Tibial artery (tissue), 4 donors: ENCODE data around the gene SMARCC2.
A peak's percentile ranks its signal among the peaks of the same experiment; 100 is the strongest.

ENCODE experiments used
- DNase-seq, 2 donors: peaks; one replicate each; pipeline ENCODE4 v3.0.0-alpha.2; 2019
- H3K27ac ChIP-seq, 2 donors: fragments of 200-600 bp; sonication (generic) in 1 of 2; 1 replicate in 1 of 2; 2 replicates in 1 of 2; pipeline ENCODE4 v1.5.1; 2018 to 2019; ENCODE audit warnings: mild to moderate bottlenecking in 1 of 2
- H3K27me3 ChIP-seq, 2 donors: fragments of 200-600 bp; sonication (generic) in 1 of 2; one replicate each; pipeline versions ENCODE4 v1.5.1 to v1.6.0; 2016 to 2019
- H3K36me3 ChIP-seq, 3 donors: fragments of 200-600 bp; sonication (generic) in 2 of 3; one replicate each; pipeline ENCODE4 v1.5.1; 2016 to 2019; ENCODE audit warnings: mild to moderate bottlenecking in 2 of 3
- H3K4me1 ChIP-seq, 4 donors: fragments of 200-600 bp; sonication (generic) in 2 of 4; 1 replicate in 3 of 4; 2 replicates in 1 of 4; pipeline ENCODE4 v1.5.1; 2016 to 2019
- H3K4me3 ChIP-seq, 2 donors: fragments of 200-600 bp; sonication (generic) in 1 of 2; 1 replicate in 1 of 2; 2 replicates in 1 of 2; pipeline ENCODE4 v1.5.1; 2018 to 2019; ENCODE audit warnings: mild to moderate bottlenecking in 2 of 2
- H3K9me3 ChIP-seq, 3 donors: fragments of 200-600 bp; sonication (generic) in 1 of 3; one replicate each; pipeline ENCODE4 v1.5.1; 2016 to 2019
- intact Hi-C: fragments of 100-400 bp; cut with DNase I; formaldehyde crosslinking; loops from one replicate; pipeline ENCODE4 v1.15.0; 2023; ENCODE audit warnings: low total_unique reads
- TF ChIP-seq, protein P1 (sequence below), 2 experiments: fragments of 200-600 bp in 1 of 2; fragments of 450-650 bp in 1 of 2; IDR thresholded peaks; one replicate each; pipeline ENCODE4 v1.5.1; 2017 to 2019; ENCODE audit warnings: antibody characterized with exemption in 2 of 2, mild to moderate bottlenecking in 1 of 2, moderate library complexity in 1 of 2

The SMARCC2 gene

DNA sequence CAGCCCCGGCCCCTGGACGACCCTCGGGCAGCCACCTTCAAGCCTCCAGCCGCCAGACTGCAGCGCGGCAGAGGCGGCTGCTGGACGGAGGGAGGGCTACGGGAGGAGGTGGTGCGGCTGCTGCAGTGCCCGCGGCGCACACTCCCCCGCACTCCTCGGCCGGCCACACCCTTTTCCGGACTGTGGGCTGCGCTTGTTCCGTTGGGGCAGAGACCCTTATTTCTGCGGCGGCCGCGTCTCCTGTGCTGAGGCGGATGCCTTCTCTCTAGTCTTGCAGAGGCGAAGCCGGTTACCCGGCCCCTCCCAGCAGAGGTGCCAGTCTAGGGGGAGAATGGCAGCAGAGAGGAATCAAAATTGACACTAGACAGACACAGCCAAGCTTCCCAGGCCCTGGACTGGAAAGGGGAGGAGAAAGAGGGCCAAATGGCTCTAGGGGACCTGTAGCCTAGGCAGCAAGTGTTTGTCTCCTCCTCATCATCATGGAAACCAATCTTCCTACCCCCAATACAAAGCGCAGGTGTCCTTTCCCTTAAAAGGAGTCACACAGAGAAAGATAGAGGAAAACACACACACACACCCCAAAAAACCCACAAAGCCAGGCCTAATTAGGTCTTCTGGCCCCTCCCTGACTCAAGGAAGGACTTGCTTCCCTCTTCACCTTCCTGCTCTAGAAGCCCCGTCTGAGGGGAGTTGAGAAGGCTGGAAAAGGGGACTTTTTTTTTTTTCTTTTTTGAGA, 59.9 kb downstream of the SMARCC2 start:
- Histone ChIP-seq H3K27ac (peak overlapping the region; percentile 95 to 99), H3K36me3 (peaks cover 33 to 42% (median 40%) of the 10 kb centered on the region in 3 donors), H3K4me3 (peak overlapping the region; percentile 74 to 91), H3K9me3 (no peaks in the 10 kb centered on the region), H3K4me1 (peaks cover 9 to 36% (median 26%) of the 10 kb centered on the region in 4 donors), H3K27me3 (no peaks in the 10 kb centered on the region)
- DNase-seq: peak; percentile 68 to 85
- intact Hi-C loops: loop anchor here (5.0 kb wide), 1 partner anchor 33 kb away; no protein-coding TSS in a partner anchor
- TF ChIP-seq, protein P1, sequence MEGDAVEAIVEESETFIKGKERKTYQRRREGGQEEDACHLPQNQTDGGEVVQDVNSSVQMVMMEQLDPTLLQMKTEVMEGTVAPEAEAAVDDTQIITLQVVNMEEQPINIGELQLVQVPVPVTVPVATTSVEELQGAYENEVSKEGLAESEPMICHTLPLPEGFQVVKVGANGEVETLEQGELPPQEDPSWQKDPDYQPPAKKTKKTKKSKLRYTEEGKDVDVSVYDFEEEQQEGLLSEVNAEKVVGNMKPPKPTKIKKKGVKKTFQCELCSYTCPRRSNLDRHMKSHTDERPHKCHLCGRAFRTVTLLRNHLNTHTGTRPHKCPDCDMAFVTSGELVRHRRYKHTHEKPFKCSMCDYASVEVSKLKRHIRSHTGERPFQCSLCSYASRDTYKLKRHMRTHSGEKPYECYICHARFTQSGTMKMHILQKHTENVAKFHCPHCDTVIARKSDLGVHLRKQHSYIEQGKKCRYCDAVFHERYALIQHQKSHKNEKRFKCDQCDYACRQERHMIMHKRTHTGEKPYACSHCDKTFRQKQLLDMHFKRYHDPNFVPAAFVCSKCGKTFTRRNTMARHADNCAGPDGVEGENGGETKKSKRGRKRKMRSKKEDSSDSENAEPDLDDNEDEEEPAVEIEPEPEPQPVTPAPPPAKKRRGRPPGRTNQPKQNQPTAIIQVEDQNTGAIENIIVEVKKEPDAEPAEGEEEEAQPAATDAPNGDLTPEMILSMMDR (IDR thresholded peaks at IDR 0.05): no peak

DNA sequence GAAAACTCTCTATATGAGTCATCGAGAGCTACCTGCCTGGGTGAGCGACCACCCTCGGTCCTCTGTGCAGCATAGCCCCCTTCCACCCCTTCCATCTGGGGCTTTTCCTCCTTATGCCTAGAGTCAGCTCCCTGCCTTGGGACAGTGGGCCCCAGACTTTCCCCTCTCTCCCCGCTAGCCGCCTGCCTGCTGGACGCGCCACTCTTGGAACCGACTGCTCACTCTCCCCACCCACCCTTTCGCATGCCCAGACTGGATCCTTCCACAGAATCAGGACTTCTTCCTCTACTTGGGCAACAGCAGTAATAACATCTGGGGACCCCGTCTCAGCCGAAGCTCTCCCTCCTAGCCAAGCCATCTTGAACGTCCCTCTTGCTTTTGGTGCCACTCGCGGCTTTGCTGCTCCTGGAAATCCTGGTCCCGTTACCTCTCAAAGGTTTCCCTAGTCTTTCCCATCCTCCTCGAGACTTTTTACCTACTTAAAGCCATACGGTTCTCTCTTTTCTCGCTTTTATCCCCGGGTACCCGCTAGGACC, 60.5 kb downstream of the SMARCC2 start:
- Histone ChIP-seq H3K4me1 (peaks cover 9 to 36% (median 26%) of the 10 kb centered on the region in 4 donors), H3K36me3 (peaks cover 28 to 36% (median 34%) of the 10 kb centered on the region in 3 donors), H3K27me3 (no peaks in the 10 kb centered on the region), H3K27ac (peak overlapping the region; percentile 95 to 99), H3K9me3 (no peaks in the 10 kb centered on the region), H3K4me3 (peak overlapping the region; percentile 74 to 91)
- DNase-seq: peak in 1 of 2 donors; percentile 79
- TF ChIP-seq, protein P1 (IDR thresholded peaks at IDR 0.05): no peak
- intact Hi-C loops: loop anchor here (5.0 kb wide), 1 partner anchor 34 kb away; no protein-coding TSS in a partner anchor

DNA sequence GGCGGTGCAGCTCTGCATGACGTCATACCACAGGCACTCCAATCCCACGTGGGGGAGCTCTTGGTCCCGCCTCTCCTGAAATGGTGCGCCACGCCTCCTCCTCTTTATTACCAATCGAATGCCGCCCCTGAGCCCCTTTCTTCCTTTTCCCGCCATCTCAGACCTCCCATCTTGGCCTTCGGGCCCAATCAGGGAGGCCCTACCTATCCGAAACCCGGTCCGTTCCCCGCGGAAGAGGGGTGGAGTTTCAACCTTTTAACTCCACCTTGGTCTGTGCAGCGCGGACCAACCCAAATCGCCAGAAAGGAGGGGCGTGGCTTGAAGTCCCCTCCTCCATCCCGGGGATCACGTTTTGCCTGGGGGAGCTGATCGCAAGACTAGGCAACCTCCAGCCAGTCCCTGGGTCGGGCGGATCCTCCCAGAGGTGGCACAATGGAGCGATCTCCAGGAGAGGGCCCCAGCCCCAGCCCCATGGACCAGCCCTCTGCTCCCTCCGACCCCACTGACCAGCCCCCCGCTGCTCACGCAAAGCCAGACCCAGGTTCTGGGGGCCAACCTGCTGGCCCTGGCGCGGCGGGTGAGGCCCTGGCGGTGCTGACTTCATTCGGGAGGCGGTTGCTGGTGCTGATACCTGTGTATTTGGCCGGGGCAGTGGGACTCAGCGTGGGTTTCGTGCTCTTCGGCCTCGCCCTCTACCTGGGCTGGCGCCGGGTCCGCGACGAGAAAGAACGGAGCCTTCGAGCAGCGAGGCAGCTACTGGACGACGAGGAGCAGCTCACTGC, 61.2 kb downstream of the SMARCC2 start, which contains the start of gene ESYT1:
TSS of gene ESYT1 (plus strand) at position 380 of the 782 bp plus-strand sequence. CDS start at position 433, 53 bp downstream.
- Histone ChIP-seq H3K4me1 (peaks cover 9 to 36% (median 26%) of the 10 kb centered on the region in 4 donors), H3K9me3 (no peaks in the 10 kb centered on the region), H3K27me3 (no peaks in the 10 kb centered on the region), H3K4me3 (peak within 1 kb of the TSS; percentile 74 to 91), H3K36me3 (peaks cover 22 to 30% (median 27%) of the 10 kb centered on the region in 3 donors), H3K27ac (peak within 1 kb of the TSS; percentile 95 to 99)
- TF ChIP-seq, protein P1 (IDR thresholded peaks at IDR 0.05): no peak
- peak; percentile 100 for DNase-seq
- intact Hi-C loops: loop anchor here (2.0 to 5.0 kb wide), 2 partner anchors 34 to 61 kb away; partner anchors contain the start of gene SMARCC2

DNA sequence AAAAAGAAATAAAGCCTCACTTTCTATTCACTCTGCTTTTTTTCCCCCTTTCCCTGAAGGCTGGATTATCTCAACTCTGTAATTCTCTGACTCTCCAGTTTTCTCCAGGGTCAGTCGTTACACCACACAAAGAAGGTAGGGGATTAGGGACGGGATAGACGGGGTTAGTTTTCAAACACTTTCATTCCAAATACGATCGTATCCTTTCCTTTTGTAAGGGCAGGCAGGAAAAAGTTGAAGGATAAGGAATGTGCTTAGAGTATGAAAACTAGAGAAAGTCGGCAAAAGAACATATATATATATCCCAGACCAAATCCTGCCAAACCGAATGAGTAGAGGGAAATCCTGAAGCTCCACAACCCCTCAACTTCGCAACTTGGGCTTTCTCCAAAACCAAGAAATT, 61.8 kb downstream of the SMARCC2 start:
- DNase-seq: no peak
- peaks cover 16 to 28% (median 21%) of the 10 kb centered on the region in 3 donors for H3K36me3 ChIP-seq
- peak overlapping the region; percentile 80 to 84 for H3K27ac ChIP-seq
- peaks cover 9 to 41% (median 26%) of the 10 kb centered on the region in 4 donors for H3K4me1 ChIP-seq
- TF ChIP-seq, protein P1 (IDR thresholded peaks at IDR 0.05): no peak
- H3K4me3 ChIP-seq: peak overlapping the region; percentile 43 to 74
- intact Hi-C loops: loop anchor here (2.0 to 5.0 kb wide), 2 partner anchors 35 to 61 kb away; partner anchors contain the start of gene SMARCC2
- H3K27me3 ChIP-seq: no peaks in the 10 kb centered on the region
- H3K9me3 ChIP-seq: no peaks in the 10 kb centered on the region

DNA sequence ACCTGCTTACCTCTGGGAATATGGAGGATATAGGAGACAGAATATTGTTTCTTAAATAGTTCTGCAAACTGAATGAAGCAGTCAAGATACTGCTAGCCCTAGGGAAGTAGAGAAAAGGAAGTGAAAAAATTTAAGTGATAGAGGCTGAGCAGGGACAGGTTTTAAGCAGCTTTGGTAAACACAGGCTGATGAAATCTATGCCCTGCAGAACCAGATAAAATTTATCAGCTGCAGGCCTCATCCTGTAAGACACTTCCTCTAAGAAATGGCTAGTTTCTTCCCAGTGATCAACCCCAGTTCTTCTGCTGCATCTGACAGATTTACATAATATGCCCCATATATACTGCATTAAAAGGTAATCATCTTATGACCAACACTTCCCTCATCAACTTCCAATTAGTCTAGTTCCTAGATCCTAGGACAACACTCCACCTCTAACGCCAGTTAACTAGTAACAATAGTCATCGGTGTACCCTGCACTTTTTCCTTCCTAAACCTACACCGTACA, 62.5 kb downstream of the SMARCC2 start:
- TF ChIP-seq, protein P1 (IDR thresholded peaks at IDR 0.05): no peak
- intact Hi-C loops: loop anchor here (2.0 to 5.0 kb wide), 2 partner anchors 36 to 62 kb away; partner anchors contain the start of gene SMARCC2
- H3K4me3 ChIP-seq: peak overlapping the region in 1 of 2 donors; percentile 74

More for the DNA sequence above, 62.5 kb downstream of the SMARCC2 start:
- no peak for DNase-seq
- Histone ChIP-seq H3K27me3 (no peaks in the 10 kb centered on the region), H3K9me3 (no peaks in the 10 kb centered on the region), H3K27ac (peak overlapping the region; percentile 80 to 84), H3K36me3 (peaks cover 11 to 28% (median 19%) of the 10 kb centered on the region in 3 donors), H3K4me1 (peaks cover 9 to 41% (median 26%) of the 10 kb centered on the region in 4 donors)
